MM.1S (cell line): Measurements from ENCODE around the gene TMSB10.

Experiments
- EZH2 ChIP-seq: fragments of 300-600 bp; sonication (generic); optimal IDR thresholded peaks from 2 replicates; pipeline ENCODE3; 2017; ENCODE audit warnings: low read depth, mild to moderate bottlenecking, antibody characterized with exemption, low read length, mixed read lengths
- EZH2phosphoT487 ChIP-seq: fragments of 300-600 bp; sonication (generic); IDR thresholded peaks from 2 replicates; pipeline ENCODE4 v1.6.1; 2018; ENCODE audit warnings: antibody characterized with exemption, low read length
- TF ChIP-seq, protein P1 (sequence below): fragments of 300-600 bp; sonication (generic); IDR thresholded peaks from 2 replicates; pipeline ENCODE4 v1.5.1; 2016; ENCODE audit warnings: antibody characterized with exemption, low read length, mixed read lengths

DNA sequence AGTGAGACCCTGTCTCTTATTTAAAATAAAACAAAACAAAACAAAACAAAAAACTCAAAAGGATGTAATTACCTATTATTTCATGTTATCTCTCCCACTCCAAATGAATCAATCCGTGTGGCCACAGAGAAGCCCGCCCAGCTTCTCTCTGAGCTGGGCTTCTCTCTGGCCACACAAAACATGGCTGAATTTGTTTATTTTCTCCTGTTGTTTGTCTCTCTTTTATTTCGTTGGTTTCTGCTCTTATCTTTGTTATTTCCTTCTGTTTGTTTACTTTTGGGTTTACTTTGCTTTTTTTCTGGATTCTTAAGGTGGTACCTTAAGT is 23.1 kb upstream of the TMSB10 start:
- TF ChIP-seq, protein P1, sequence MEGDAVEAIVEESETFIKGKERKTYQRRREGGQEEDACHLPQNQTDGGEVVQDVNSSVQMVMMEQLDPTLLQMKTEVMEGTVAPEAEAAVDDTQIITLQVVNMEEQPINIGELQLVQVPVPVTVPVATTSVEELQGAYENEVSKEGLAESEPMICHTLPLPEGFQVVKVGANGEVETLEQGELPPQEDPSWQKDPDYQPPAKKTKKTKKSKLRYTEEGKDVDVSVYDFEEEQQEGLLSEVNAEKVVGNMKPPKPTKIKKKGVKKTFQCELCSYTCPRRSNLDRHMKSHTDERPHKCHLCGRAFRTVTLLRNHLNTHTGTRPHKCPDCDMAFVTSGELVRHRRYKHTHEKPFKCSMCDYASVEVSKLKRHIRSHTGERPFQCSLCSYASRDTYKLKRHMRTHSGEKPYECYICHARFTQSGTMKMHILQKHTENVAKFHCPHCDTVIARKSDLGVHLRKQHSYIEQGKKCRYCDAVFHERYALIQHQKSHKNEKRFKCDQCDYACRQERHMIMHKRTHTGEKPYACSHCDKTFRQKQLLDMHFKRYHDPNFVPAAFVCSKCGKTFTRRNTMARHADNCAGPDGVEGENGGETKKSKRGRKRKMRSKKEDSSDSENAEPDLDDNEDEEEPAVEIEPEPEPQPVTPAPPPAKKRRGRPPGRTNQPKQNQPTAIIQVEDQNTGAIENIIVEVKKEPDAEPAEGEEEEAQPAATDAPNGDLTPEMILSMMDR: no peak
- TF ChIP-seq EZH2: no peak
- TF ChIP-seq EZH2phosphoT487: no peak
